HepG2 (cell line): Measurements from ENCODE around the gene CUL9.

Experiments
- HMGXB4 ChIP-seq, 2 experiments: sonication (generic) in 1 of 2; formaldehyde crosslinking in 1 of 2; IDR thresholded peaks; 2 replicates each; pipeline versions ENCODE4 v1.4.0 to v1.6.1; 2018 to 2020; ENCODE audit warnings: missing genetic modification reagents in 2 of 2, borderline replicate concordance in 1 of 2, low read depth in 1 of 2, mild to moderate bottlenecking in 1 of 2, missing biosample characterization in 1 of 2
- PRDM4 ChIP-seq: sonication (generic); formaldehyde crosslinking; IDR thresholded peaks from 2 replicates; pipeline ENCODE4 v1.9.0; 2021; ENCODE audit warnings: missing genetic modification reagents, borderline replicate concordance
- TAF1 ChIP-seq: sonication (generic); formaldehyde crosslinking; IDR thresholded peaks from 2 replicates; pipeline ENCODE4 v1.4.0; 2020; ENCODE audit warnings: missing genetic modification reagents
- ZNF318 ChIP-seq: sonication (generic); formaldehyde crosslinking; IDR thresholded peaks from 2 replicates; pipeline ENCODE4 v1.4.0; 2020; ENCODE audit warnings: mild to moderate bottlenecking, missing genetic modification reagents
- ZNF589 ChIP-seq: sonication (generic); formaldehyde crosslinking; conservative IDR thresholded peaks from 2 replicates; pipeline ENCODE4 v1.8.0; 2022; ENCODE audit warnings: mild to moderate bottlenecking, moderate library complexity, missing genetic modification reagents

GRCh38 chr6:43213431-43213830 is 31.4 kb downstream of the CUL9 start:
- TF ChIP-seq ZNF589 (CRISPR knock-in tag) (no peak), HMGXB4 (CRISPR knock-in tag; IDR thresholded peaks at IDR 0.05; ENCODE audit: borderline replicate concordance in 1 of 2, low read depth in 1 of 2) (no peak), TAF1 (CRISPR knock-in tag) (no peak), PRDM4 (no peak), ZNF318 (no peak)
